OCI-LY7 (cell line): ENCODE data around the gene ZDHHC5. TPM values are rescaled to one million over a fixed set of nuclear protein-coding genes. Genes with fewer than 3 reads are reported as not detected.

Experiments used
- Bru-seq: library from RNA; stranded (reverse); fragments of 400-500 nt; gene quantifications from one replicate; lab custom pipeline; 2021; lab: Mats Ljungman, UMichigan
- BruChase-seq, 2 experiments: library from RNA; stranded (reverse); fragments of 400-500 nt; gene quantifications; one replicate each; lab custom pipeline; 2021; lab: Mats Ljungman, UMichigan
- BruUV-seq: library from RNA; stranded (reverse); fragments of 400-500 nt; replicated peaks from 2 replicates; lab custom pipeline; 2021; lab: Mats Ljungman, UMichigan
- CTCF ChIA-PET: fragments of 300-600 bp; sonication (Branson Sonifier 250); formaldehyde crosslinking; loops from one replicate; lab custom pipeline; 2022; ENCODE audit warnings: antibody characterized with exemption; ENCODE audit not compliant: unreplicated experiment; lab: Charles Lee
- POLR2A ChIA-PET: fragments of 300-600 bp; sonication (Branson Sonifier 250); formaldehyde crosslinking; loops from one replicate; lab custom pipeline; 2022; ENCODE audit warnings: antibody characterized with exemption; lab: Charles Lee
- DNase-seq: peaks from one replicate; pipeline ENCODE4 v3.0.0-alpha.2; 2015; ENCODE audit warnings: low spot score
- H2AFZ ChIP-seq: fragments of 200-600 bp; sonication (generic), shearing (Covaris generic); 2 replicates; pipeline ENCODE4 v1.6.1; 2014; ENCODE audit warnings: mild to moderate bottlenecking, antibody characterized with exemption, low read length, moderate library complexity
- H3K27ac ChIP-seq: fragments of 200-600 bp; sonication (generic); 2 replicates; pipeline ENCODE4 v1.5.1; 2014; ENCODE audit warnings: mixed run types, low read depth, mild to moderate bottlenecking, moderate library complexity, low read length, inconsistent platforms; ENCODE audit not compliant: poor library complexity, severe bottlenecking
- H3K36me3 ChIP-seq: fragments of 200-600 bp; sonication (generic); 2 replicates; pipeline ENCODE4 v1.6.1; 2014; ENCODE audit warnings: mild to moderate bottlenecking, antibody characterized with exemption, low read length, moderate library complexity, mixed read lengths; ENCODE audit not compliant: insufficient read depth
- H3K4me1 ChIP-seq: fragments of 200-600 bp; sonication (generic); 2 replicates; pipeline ENCODE4 v1.5.1; 2014; ENCODE audit warnings: mild to moderate bottlenecking, low read length; ENCODE audit not compliant: insufficient read depth, poor library complexity, severe bottlenecking
- H3K4me2 ChIP-seq: fragments of 200-600 bp; sonication (generic); 2 replicates; pipeline ENCODE4 v1.6.1; 2014; ENCODE audit warnings: mild to moderate bottlenecking, low read length
- H3K4me3 ChIP-seq: fragments of 200-600 bp; sonication (generic); 2 replicates; pipeline ENCODE4 v1.5.1; 2014; ENCODE audit warnings: mild to moderate bottlenecking, low read depth, low read length; ENCODE audit not compliant: poor library complexity, severe bottlenecking
- H3K79me2 ChIP-seq: fragments of 200-600 bp; sonication (generic); 2 replicates; pipeline ENCODE4 v1.6.1; 2016; ENCODE audit warnings: low read depth, mild to moderate bottlenecking, low read length, moderate library complexity, mixed read lengths; ENCODE audit not compliant: insufficient read depth
- H3K9me2 ChIP-seq: fragments of 200-600 bp; sonication (generic); 2 replicates; pipeline ENCODE4 v1.6.1; 2016; ENCODE audit warnings: mild to moderate bottlenecking, low read length, mixed read lengths; ENCODE audit not compliant: insufficient read depth
- H3K9me3 ChIP-seq: fragments of 200-600 bp; sonication (generic); 2 replicates; pipeline ENCODE4 v1.6.1; 2014; ENCODE audit warnings: mild to moderate bottlenecking, mixed run types, low read length, mixed read lengths
- H4K20me1 ChIP-seq: fragments of 200-600 bp; sonication (generic); 2 replicates; pipeline ENCODE4 v1.6.1; 2014; ENCODE audit warnings: mild to moderate bottlenecking, antibody characterized with exemption, low read length, moderate library complexity, mixed read lengths; ENCODE audit not compliant: insufficient read depth
- EZH2phosphoT487 ChIP-seq: fragments of 200-600 bp; sonication (generic); IDR thresholded peaks from 2 replicates; pipeline ENCODE4 v1.6.1; 2018; ENCODE audit warnings: low read depth, borderline replicate concordance, mild to moderate bottlenecking, mixed run types, antibody characterized with exemption, low read length, moderate library complexity, mixed read lengths
- intact Hi-C: fragments of 100-400 bp; cut with micrococcal nuclease; formaldehyde crosslinking; loops from one replicate; pipeline ENCODE4 v1.10.0; 2022; ENCODE audit not compliant: unreplicated experiment
- long read RNA-seq: library from polyadenylated mRNA; stranded (forward); transcript quantifications from one replicate; pipeline ENCODE4 v2.0.0, GENCODE V29; 2022
- total RNA-seq, 2 experiments: library from RNA; depleted of rRNA in 1 of 2; stranded (reverse); fragments of >200 nt in 1 of 2; shearing (Covaris generic) in 1 of 2; gene quantifications; 2 replicates each; pipeline ENCODE4 v1.2.3, GENCODE V29; 2014 to 2022
- TF ChIP-seq, protein P1 (sequence below): fragments of 200-600 bp; sonication (generic); conservative IDR thresholded peaks from 2 replicates; pipeline ENCODE4 v1.5.1; 2014; ENCODE audit warnings: mild to moderate bottlenecking, antibody characterized with exemption, low read length, moderate library complexity, mixed read lengths

Gene ZDHHC5, protein sequence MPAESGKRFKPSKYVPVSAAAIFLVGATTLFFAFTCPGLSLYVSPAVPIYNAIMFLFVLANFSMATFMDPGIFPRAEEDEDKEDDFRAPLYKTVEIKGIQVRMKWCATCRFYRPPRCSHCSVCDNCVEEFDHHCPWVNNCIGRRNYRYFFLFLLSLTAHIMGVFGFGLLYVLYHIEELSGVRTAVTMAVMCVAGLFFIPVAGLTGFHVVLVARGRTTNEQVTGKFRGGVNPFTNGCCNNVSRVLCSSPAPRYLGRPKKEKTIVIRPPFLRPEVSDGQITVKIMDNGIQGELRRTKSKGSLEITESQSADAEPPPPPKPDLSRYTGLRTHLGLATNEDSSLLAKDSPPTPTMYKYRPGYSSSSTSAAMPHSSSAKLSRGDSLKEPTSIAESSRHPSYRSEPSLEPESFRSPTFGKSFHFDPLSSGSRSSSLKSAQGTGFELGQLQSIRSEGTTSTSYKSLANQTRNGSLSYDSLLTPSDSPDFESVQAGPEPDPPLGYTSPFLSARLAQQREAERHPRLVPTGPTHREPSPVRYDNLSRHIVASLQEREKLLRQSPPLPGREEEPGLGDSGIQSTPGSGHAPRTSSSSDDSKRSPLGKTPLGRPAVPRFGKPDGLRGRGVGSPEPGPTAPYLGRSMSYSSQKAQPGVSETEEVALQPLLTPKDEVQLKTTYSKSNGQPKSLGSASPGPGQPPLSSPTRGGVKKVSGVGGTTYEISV
- total RNA-seq (2014; rRNA removed; shearing (Covaris generic)) (23.4 and 27.5 TPM in 2 replicates), total RNA-seq (2022) (46.1 and 57.4 TPM in 2 replicates), Bru-seq, nascent RNA (percentile 84 among the genes with signal in this experiment), BruChase-seq, experiment 1, labeled RNA remaining after a 6-hour chase (percentile 81 among the genes with signal in this experiment), BruChase-seq, experiment 2, labeled RNA remaining after a 2-hour chase (percentile 91 among the genes with signal in this experiment)
- long read RNA-seq, full-length matches to known transcripts: 44 of 91 reads
- long read RNA-seq, partial matches to known transcripts: 20 of 91 reads
- long read RNA-seq, other reads (novel, unspliced or antisense): 27 of 91 reads

DNA sequence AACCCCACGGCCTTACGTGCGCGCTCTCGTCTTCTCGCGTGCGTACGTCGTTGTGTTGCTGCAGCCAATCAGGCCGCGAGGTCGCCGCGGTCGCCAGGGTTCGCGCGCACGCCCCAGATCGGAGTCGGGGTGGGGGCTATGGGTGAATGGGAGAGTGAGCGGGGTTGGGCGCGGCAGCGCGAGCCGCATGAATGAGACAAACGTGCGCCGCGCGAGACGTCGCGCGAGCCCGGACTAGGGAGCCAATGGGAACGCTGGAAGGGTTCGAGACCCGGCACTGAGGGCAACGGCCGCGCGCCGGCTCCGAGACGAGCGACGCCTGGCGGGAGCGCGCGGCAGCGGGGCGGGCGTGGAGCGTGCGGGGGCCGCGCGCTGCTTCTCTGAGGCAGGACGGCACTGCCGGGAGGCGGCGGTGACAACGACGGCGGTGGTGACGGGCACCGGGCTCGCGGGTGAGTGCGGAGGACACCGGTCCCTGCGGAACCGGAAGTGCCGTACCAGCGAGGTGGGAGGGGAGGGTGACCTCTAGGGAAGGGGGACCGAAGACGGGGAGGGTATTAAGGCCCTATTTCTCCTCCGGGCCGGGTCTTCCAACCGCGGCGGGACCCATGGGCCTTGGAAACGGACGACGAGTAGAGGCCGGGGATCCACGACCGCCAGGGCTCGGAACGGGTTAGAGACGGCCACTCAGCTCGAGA is at the start of gene ZDHHC5:
Gene ZDHHC5 (plus strand): TSS at position 379 of the 698 bp plus-strand sequence. CDS start 4,977 bp downstream, outside the sequence.
- H2AFZ ChIP-seq: peak within 1 kb of the TSS; percentile 90
- intact Hi-C loops: loop anchor here (1.0 to 5.0 kb wide), 6 partner anchors 44 to 909 kb away; partner anchors contain the start of genes LPXN, MED19, SELENOH and TMX2
- H4K20me1 ChIP-seq: peaks cover 37% of the 10 kb centered on the region
- peaks cover 23% of the 10 kb centered on the region for H3K4me1 ChIP-seq
- peaks cover 31% of the 10 kb centered on the region for H3K36me3 ChIP-seq
- no TSS peak for BruUV-seq
- no peak for TF ChIP-seq EZH2phosphoT487
- TF ChIP-seq, protein P1, sequence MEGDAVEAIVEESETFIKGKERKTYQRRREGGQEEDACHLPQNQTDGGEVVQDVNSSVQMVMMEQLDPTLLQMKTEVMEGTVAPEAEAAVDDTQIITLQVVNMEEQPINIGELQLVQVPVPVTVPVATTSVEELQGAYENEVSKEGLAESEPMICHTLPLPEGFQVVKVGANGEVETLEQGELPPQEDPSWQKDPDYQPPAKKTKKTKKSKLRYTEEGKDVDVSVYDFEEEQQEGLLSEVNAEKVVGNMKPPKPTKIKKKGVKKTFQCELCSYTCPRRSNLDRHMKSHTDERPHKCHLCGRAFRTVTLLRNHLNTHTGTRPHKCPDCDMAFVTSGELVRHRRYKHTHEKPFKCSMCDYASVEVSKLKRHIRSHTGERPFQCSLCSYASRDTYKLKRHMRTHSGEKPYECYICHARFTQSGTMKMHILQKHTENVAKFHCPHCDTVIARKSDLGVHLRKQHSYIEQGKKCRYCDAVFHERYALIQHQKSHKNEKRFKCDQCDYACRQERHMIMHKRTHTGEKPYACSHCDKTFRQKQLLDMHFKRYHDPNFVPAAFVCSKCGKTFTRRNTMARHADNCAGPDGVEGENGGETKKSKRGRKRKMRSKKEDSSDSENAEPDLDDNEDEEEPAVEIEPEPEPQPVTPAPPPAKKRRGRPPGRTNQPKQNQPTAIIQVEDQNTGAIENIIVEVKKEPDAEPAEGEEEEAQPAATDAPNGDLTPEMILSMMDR: peak; percentile 34
- H3K79me2 ChIP-seq: peaks cover 48% of the 10 kb centered on the region
- peak within 1 kb of the TSS; percentile 94 for H3K4me3 ChIP-seq
- POLR2A ChIA-PET: interaction anchor here (0.5 to 1.8 kb wide), 3 partner anchors 11 to 35 kb away, joined by 4 to 12 read pairs (median 6); partner anchors contain the start of gene CLP1
- H3K27ac ChIP-seq: peak within 1 kb of the TSS; percentile 88
- no peaks in the 10 kb centered on the region for H3K9me3 ChIP-seq
- CTCF ChIA-PET: interaction anchor here (1.3 to 1.4 kb wide), 2 partner anchors 27 to 174 kb away, joined by 3 to 4 read pairs; no protein-coding TSS in a partner anchor
- DNase-seq: peak; percentile 99
- H3K4me2 ChIP-seq: peak within 1 kb of the TSS; percentile 94
- H3K9me2 ChIP-seq: no peaks in the 10 kb centered on the region

DNA sequence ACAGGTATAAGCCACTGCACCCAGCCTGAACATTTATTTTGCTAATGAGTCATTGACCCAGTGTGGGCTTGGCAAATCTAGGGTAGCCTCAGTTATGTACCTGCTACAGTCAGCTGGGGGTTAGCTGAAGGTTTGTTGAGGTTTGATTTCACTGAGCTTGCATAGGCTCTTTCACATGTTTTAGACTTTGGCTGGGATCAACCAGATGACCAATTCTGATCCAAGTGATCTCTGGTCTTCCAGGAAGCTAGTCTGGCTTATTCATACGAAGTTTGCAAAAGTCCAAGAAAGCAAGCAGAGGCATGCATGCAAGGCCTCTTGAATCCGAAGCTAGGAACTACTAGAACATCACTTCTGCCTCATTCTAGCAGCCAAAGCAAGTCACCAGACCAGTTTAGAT is 49.5 kb upstream of the ZDHHC5 start:
- peaks cover 17% of the 10 kb centered on the region for H3K9me3 ChIP-seq
- intact Hi-C loops: no loop called here
- no peak overlapping the region for H3K27ac ChIP-seq
- no TSS peak for BruUV-seq
- H3K4me1 ChIP-seq: no peaks in the 10 kb centered on the region
- no peaks in the 10 kb centered on the region for H3K79me2 ChIP-seq
- no peak for DNase-seq
- no peaks in the 10 kb centered on the region for H4K20me1 ChIP-seq
- H3K36me3 ChIP-seq: no peaks in the 10 kb centered on the region
- no peaks in the 10 kb centered on the region for H3K9me2 ChIP-seq
- H3K4me2 ChIP-seq: no peak overlapping the region
- ChIA-PET POLR2A (interaction anchor here (0.7 to 1.5 kb wide), 2 partner anchors 16 to 189 kb away, joined by 3 read pairs; no protein-coding TSS in a partner anchor), CTCF (no interaction called here)
- TF ChIP-seq, protein P1: no peak
- TF ChIP-seq EZH2phosphoT487: no peak
- no peak overlapping the region for H3K4me3 ChIP-seq
- no peak overlapping the region for H2AFZ ChIP-seq
